Epithelial cell of umbilical artery (primary cell): ENCODE data around the gene CLEC14A. TPM values are rescaled to one million over a fixed set of nuclear protein-coding genes. Genes with fewer than 3 reads are reported as not detected.

Source experiments
- total RNA-seq: library from RNA; depleted of rRNA; stranded (reverse); fragments of >200 nt; gene quantifications from 2 replicates; pipeline ENCODE4 v1.2.3, GENCODE V29; 2014

CLEC14A gene, protein sequence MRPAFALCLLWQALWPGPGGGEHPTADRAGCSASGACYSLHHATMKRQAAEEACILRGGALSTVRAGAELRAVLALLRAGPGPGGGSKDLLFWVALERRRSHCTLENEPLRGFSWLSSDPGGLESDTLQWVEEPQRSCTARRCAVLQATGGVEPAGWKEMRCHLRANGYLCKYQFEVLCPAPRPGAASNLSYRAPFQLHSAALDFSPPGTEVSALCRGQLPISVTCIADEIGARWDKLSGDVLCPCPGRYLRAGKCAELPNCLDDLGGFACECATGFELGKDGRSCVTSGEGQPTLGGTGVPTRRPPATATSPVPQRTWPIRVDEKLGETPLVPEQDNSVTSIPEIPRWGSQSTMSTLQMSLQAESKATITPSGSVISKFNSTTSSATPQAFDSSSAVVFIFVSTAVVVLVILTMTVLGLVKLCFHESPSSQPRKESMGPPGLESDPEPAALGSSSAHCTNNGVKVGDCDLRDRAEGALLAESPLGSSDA
- 535 and 540 TPM in 2 replicates for total RNA-seq

DNA sequence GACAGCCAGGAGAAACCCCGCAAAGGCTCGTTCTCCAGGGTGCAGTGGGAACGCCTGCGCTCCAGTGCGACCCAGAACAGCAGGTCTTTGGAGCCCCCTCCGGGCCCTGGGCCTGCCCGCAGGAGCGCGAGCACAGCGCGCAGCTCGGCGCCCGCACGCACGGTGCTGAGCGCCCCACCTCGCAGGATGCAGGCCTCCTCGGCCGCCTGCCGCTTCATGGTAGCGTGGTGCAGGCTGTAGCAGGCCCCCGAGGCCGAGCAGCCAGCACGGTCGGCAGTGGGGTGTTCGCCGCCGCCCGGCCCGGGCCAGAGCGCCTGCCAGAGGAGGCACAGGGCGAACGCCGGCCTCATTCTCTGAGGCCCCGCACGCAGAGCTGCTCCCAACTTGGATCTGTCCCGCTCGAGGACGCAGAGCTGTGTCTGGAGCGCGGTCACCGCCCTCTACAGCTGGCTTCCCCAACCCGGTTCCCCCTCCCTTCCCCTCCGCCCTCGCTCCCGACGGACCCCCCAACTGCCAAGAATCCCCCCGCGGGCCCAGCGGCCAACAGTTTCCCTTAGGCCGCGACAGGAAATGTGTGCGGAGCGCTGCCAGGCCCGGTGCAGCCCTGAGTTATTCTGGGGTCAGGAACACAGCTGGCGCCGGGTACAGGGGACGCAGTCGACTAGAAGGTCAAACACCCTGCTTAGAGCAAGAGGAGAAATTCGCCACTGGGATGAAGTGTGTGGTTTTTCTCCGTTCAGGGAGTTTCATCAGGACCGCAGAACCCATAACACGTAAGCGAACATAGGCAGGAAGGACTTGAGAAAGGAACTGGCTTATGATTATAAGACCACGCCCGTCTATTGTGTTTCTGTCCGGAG lies at the start of gene CLEC14A:
TSS of gene CLEC14A (minus strand) at position 421 of the 860 bp plus-strand sequence. CDS start at position 350, 71 bp downstream.

DNA sequence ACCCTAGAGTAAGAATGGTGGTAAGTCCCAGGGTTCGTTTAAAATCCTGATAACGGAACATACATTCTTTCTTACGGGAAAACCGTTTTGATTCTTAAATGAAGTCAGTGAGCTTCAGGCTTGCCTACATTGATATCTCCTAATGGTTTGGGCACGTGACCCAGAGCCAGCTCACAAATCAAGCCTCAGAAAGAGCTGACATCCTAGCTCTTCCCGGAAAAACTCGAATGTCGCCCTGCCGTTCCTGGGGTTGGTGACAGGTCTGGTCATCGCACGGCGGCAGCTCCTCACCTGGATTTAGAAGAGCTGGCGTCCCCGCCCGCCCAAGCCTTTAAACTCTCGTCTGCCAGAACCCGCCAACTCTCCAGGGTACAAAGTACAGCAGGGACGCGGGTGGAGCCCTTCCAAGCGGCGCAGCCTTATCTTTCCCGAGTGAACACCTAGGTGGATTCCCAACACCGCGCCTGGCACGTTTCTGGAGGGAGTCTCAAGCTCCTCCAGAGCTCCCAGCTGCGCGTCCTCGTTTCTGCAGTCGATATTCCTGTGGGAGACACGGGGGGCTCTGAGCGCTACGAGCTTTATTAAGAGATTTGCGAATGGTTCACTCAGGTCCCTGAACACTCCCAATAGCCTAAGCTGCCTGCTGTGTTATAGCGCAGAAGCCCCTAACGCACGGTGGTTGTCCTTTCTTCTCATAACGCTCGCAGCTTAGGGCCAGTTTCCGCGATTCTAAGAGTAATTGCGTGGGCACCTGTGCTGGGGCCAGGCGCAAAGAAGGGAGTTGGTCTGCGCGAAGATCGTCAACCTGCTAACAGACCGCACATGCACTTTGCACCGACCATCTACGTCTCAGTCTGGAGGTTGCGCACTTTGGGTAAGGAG lies 47.9 kb downstream of the CLEC14A start, which contains the start of gene SSTR1:
TSS of gene SSTR1 (plus strand) at position 169 of the 882 bp plus-strand sequence. CDS start 1,486 bp downstream, outside the sequence.

Other genes starting within 250 kb of the CLEC14A start
- gene SSTR1, start 48.2 kb downstream of the CLEC14A start, total RNA-seq = 1.9 and 6.5 TPM in 2 replicates